Activated T-cell treated with anti-CD3 and anti-CD28 coated beads for 24 hours (primary cell): Measurements from ENCODE around the gene SCGB2A2.

ENCODE experiments used
- DNase-seq: peaks from one replicate; pipeline ENCODE4 v3.0.0-alpha.2; 2020; ENCODE audit warnings: low read depth

Gene SCGB2A2

GRCh38 chr11:62269654-62270278 is at the start of gene SCGB2A2:
Gene SCGB2A2, plus strand, starts transcription at chr11:62270158. Its CDS starts 59 bp downstream, at chr11:62270217.
- DNase-seq: no peak

- DNase-seq: no peak
Observed at GRCh38 chr11:62221498-62221897, 48.5 kb upstream of the SCGB2A2 start.

- no peak for DNase-seq
Observed at GRCh38 chr11:62223095-62223494, 46.9 kb upstream of the SCGB2A2 start.

- no peak for DNase-seq
Observed at GRCh38 chr11:62233730-62234129, 36.2 kb upstream of the SCGB2A2 start.

- no peak for DNase-seq
Observed at GRCh38 chr11:62236187-62236586, 33.8 kb upstream of the SCGB2A2 start.

- DNase-seq: no peak
Observed at GRCh38 chr11:62237499-62237898, 32.5 kb upstream of the SCGB2A2 start.

GRCh38 chr11:62238151-62238550 is 31.8 kb upstream of the SCGB2A2 start:
- no peak for DNase-seq

GRCh38 chr11:62241095-62241494 is 28.9 kb upstream of the SCGB2A2 start:
- no peak for DNase-seq

- no peak for DNase-seq
Observed at GRCh38 chr11:62242021-62242420, 27.9 kb upstream of the SCGB2A2 start, which contains the start of gene SCGB1D2. Gene SCGB1D2, plus strand, starts transcription at chr11:62242239. Its CDS starts 69 bp downstream, at chr11:62242308.

GRCh38 chr11:62245271-62245753 is 24.6 kb upstream of the SCGB2A2 start:
- no peak for DNase-seq

- no peak for DNase-seq
Observed at GRCh38 chr11:62251698-62252097, 18.3 kb upstream of the SCGB2A2 start.

GRCh38 chr11:62253999-62254542 is 15.9 kb upstream of the SCGB2A2 start:
- no peak for DNase-seq

GRCh38 chr11:62256281-62256680 is 13.7 kb upstream of the SCGB2A2 start:
- no peak for DNase-seq

GRCh38 chr11:62260261-62260953 is 9.6 kb upstream of the SCGB2A2 start:
- no peak for DNase-seq

GRCh38 chr11:62264004-62264403 is 6.0 kb upstream of the SCGB2A2 start:
- DNase-seq: no peak

- DNase-seq: no peak
Observed at GRCh38 chr11:62266558-62266957, 3.4 kb upstream of the SCGB2A2 start.

GRCh38 chr11:62267050-62267449 is 2.9 kb upstream of the SCGB2A2 start:
- DNase-seq: no peak

- DNase-seq: no peak
Observed at GRCh38 chr11:62267576-62267975, 2.4 kb upstream of the SCGB2A2 start.

GRCh38 chr11:62273284-62273683 is 3.3 kb downstream of the SCGB2A2 start:
- no peak for DNase-seq

GRCh38 chr11:62273789-62274275 is 3.9 kb downstream of the SCGB2A2 start:
- DNase-seq: no peak

- no peak for DNase-seq
Observed at GRCh38 chr11:62280452-62280851, 10.5 kb downstream of the SCGB2A2 start.

GRCh38 chr11:62295504-62295903 is 25.5 kb downstream of the SCGB2A2 start:
- no peak for DNase-seq

GRCh38 chr11:62298975-62299374 is 29.0 kb downstream of the SCGB2A2 start, which contains the start of gene SCGB1D4:
Gene SCGB1D4, minus strand, starts transcription at chr11:62299075. Its CDS starts 65 bp downstream, at chr11:62299010.
- DNase-seq: no peak
